Keratinocyte (primary cell): Measurements from ENCODE around the gene UBA6. TPM values are rescaled to one million over a fixed set of nuclear protein-coding genes. Genes with fewer than 3 reads are reported as not detected.

Experiments used
- DNase-seq: peaks from one replicate; pipeline ENCODE4 v3.0.0-alpha.2; 2011; ENCODE audit warnings: low read depth, missing footprints, low spot score
- FAIRE-seq: peaks from 2 replicates; lab custom pipeline; 2011; peaks lifted over from hg19 to GRCh38; lab: Jason Lieb, UNC
- H2AFZ ChIP-seq: 2 replicates; pipeline ENCODE4 v1.6.0; 2012; ENCODE audit warnings: low read length, control low read depth, inconsistent platforms; ENCODE audit not compliant: control insufficient read depth
- H3K27ac ChIP-seq: 2 replicates; pipeline ENCODE4 v1.5.1; 2011; ENCODE audit warnings: low read length; ENCODE audit not compliant: control insufficient read depth, insufficient read depth
- H3K27me3 ChIP-seq: 3 replicates; pipeline ENCODE4 v1.6.0; 2011; ENCODE audit warnings: low read length; ENCODE audit not compliant: control insufficient read depth, insufficient read depth; ENCODE audit errors: extremely low read depth
- H3K36me3 ChIP-seq, 2 experiments: 2 replicates in 1 of 2; 3 replicates in 1 of 2; pipeline ENCODE4 v1.5.1; 2011; ENCODE audit warnings: low read length in 2 of 2, mild to moderate bottlenecking in 1 of 2; ENCODE audit not compliant: control insufficient read depth in 2 of 2, insufficient read depth in 2 of 2; ENCODE audit errors: extremely low read depth in 1 of 2
- H3K4me1 ChIP-seq: 3 replicates; pipeline ENCODE4 v1.5.1; 2011; ENCODE audit warnings: low read length; ENCODE audit not compliant: control insufficient read depth, insufficient read depth; ENCODE audit errors: extremely low read depth
- H3K4me2 ChIP-seq: 3 replicates; pipeline ENCODE4 v1.6.0; 2011; ENCODE audit warnings: low read depth, low read length; ENCODE audit not compliant: control insufficient read depth, insufficient read depth; ENCODE audit errors: extremely low read depth
- H3K4me3 ChIP-seq, 3 experiments: fragments of 200-600 bp in 1 of 3; sonication (generic) in 1 of 3; 2 replicates in 2 of 3; 3 replicates in 1 of 3; pipeline ENCODE4 v1.5.1; 2011 to 2016; ENCODE audit warnings: low read length in 3 of 3, mild to moderate bottlenecking in 3 of 3, control low read depth in 2 of 3, inconsistent platforms in 1 of 3, low read depth in 1 of 3, mixed read lengths in 1 of 3, mixed run types in 1 of 3, moderate library complexity in 1 of 3; ENCODE audit not compliant: control insufficient read depth in 2 of 3, insufficient read depth in 2 of 3; ENCODE audit errors: extremely low read depth in 1 of 3
- H3K79me2 ChIP-seq: 2 replicates; pipeline ENCODE4 v1.6.0; 2012; ENCODE audit warnings: low read length; ENCODE audit not compliant: control insufficient read depth, insufficient read depth
- H3K9ac ChIP-seq: 3 replicates; pipeline ENCODE4 v1.6.0; 2011; ENCODE audit warnings: low read length; ENCODE audit not compliant: control insufficient read depth, insufficient read depth; ENCODE audit errors: extremely low read depth
- H3K9me1 ChIP-seq: 3 replicates; pipeline ENCODE4 v1.6.0; 2011; ENCODE audit warnings: low read length; ENCODE audit not compliant: control insufficient read depth, insufficient read depth; ENCODE audit errors: extremely low read depth
- H3K9me3 ChIP-seq: 2 replicates; pipeline ENCODE4 v1.5.1; 2012; ENCODE audit warnings: low read depth, low read length; ENCODE audit not compliant: control insufficient read depth
- H4K20me1 ChIP-seq: 3 replicates; pipeline ENCODE4 v1.6.0; 2011; ENCODE audit warnings: low read length; ENCODE audit not compliant: control insufficient read depth, insufficient read depth; ENCODE audit errors: extremely low read depth
- CTCF ChIP-seq, 3 experiments: IDR thresholded peaks in 1 of 3; conservative IDR thresholded peaks in 1 of 3; optimal IDR thresholded peaks in 1 of 3; 2 replicates in 2 of 3; 3 replicates in 1 of 3; pipeline versions ENCODE3 to v1.5.1; 2011; ENCODE audit warnings: low read length in 3 of 3, mild to moderate bottlenecking in 3 of 3, moderate library complexity in 2 of 3, control low read depth in 1 of 3, inconsistent platforms in 1 of 3; ENCODE audit not compliant: insufficient read depth in 2 of 3; ENCODE audit errors: extremely low read depth in 1 of 3
- EZH2 ChIP-seq: IDR thresholded peaks from one replicate; pipeline ENCODE4 v1.6.1; 2012; ENCODE audit warnings: inconsistent platforms, mild to moderate bottlenecking, low read length, moderate library complexity
- dilution Hi-C: fragments of 300-500 bp; cut with MboI; formaldehyde crosslinking; loops from one replicate; pipeline ENCODE4 v1.7.0; 2020; ENCODE audit warnings: low sequenced_read_pairs; ENCODE audit not compliant: extremely low pct_ligation_motif_present
- polyA plus RNA-seq, 5 experiments: library from polyadenylated mRNA; depleted of rRNA in 3 of 5; stranded (reverse) in 3 of 5; stranded (forward) in 1 of 5; unstranded in 1 of 5; fragments of >200 nt; gene quantifications; 1 replicate in 1 of 5; 2 replicates in 3 of 5; 3 replicates in 1 of 5; pipeline versions ENCODE4 v1.2.1 to v1.2.3, GENCODE V29; 2011 to 2012; ENCODE audit warnings: missing spikeins in 2 of 5, low read depth in 1 of 5, low replicate concordance in 1 of 5

UBA6 gene
- polyA plus RNA-seq, 1 donor (not counting 4 experiments of a cell fraction or from before 2014, with no cell fraction given) = 221 TPM

- Histone ChIP-seq H3K9me3 (no peaks in the 10 kb centered on the region), H3K9me1 (no peaks in the 10 kb centered on the region), H3K9ac (no peak overlapping the region), H2AFZ (no peak overlapping the region), H3K27me3 (no peaks in the 10 kb centered on the region), H3K4me1 (no peaks in the 10 kb centered on the region), H3K4me3 (no peak overlapping the region), H3K36me3 (peaks cover 19 to 22% of the 10 kb centered on the region in 2 experiments), H3K27ac (no peak overlapping the region), H4K20me1 (no peaks in the 10 kb centered on the region), H3K79me2 (peaks cover 5% of the 10 kb centered on the region), H3K4me2 (no peak overlapping the region)
- DNase-seq (no peak), FAIRE-seq (no peak)
- dilution Hi-C loops = no loop called here
- TF ChIP-seq EZH2 (no peak), CTCF (optimal IDR thresholded peaks at IDR 0.05 in 1 of 3, IDR thresholded peaks at IDR 0.05 in 1 of 3, conservative IDR thresholded peaks at IDR 0.05 in 1 of 3; ENCODE audit: extremely low read depth in 1 of 3, insufficient read depth in 2 of 3, low read length in 3 of 3) (peak in 1 of 3 experiments; percentile 10)
Observed at GRCh38 chr4:67674098-67674497, 26.9 kb downstream of the UBA6 start.

GRCh38 chr4:67668315-67668714 lies 32.6 kb downstream of the UBA6 start:
- Histone ChIP-seq H3K27me3 (no peaks in the 10 kb centered on the region), H4K20me1 (no peaks in the 10 kb centered on the region), H3K9me1 (no peaks in the 10 kb centered on the region), H3K9ac (no peak overlapping the region), H3K9me3 (no peaks in the 10 kb centered on the region), H3K4me1 (no peaks in the 10 kb centered on the region), H3K36me3 (peaks cover 6 to 8% of the 10 kb centered on the region in 2 experiments), H3K4me3 (no peak overlapping the region), H3K4me2 (no peak overlapping the region), H2AFZ (no peak overlapping the region), H3K79me2 (no peaks in the 10 kb centered on the region), H3K27ac (no peak overlapping the region)
- TF ChIP-seq EZH2 (no peak), CTCF (optimal IDR thresholded peaks at IDR 0.05 in 1 of 3, IDR thresholded peaks at IDR 0.05 in 1 of 3, conservative IDR thresholded peaks at IDR 0.05 in 1 of 3; ENCODE audit: extremely low read depth in 1 of 3, insufficient read depth in 2 of 3, low read length in 3 of 3) (no peak)
- FAIRE-seq (peak; percentile 32), DNase-seq (no peak)
- dilution Hi-C loops = no loop called here
